CD4-positive, alpha-beta T cell treated with Interleukin-17A for 4 hours (primary cell): ENCODE data around the gene TNFRSF11A.

Source experiments
- DNase-seq: peaks from one replicate; pipeline ENCODE4 v3.0.0-alpha.2; 2020; ENCODE audit warnings: mixed read lengths

The TNFRSF11A gene

GRCh38 chr18:62345909-62346308, 20.8 kb downstream of the TNFRSF11A start:
- no peak for DNase-seq

DNA sequence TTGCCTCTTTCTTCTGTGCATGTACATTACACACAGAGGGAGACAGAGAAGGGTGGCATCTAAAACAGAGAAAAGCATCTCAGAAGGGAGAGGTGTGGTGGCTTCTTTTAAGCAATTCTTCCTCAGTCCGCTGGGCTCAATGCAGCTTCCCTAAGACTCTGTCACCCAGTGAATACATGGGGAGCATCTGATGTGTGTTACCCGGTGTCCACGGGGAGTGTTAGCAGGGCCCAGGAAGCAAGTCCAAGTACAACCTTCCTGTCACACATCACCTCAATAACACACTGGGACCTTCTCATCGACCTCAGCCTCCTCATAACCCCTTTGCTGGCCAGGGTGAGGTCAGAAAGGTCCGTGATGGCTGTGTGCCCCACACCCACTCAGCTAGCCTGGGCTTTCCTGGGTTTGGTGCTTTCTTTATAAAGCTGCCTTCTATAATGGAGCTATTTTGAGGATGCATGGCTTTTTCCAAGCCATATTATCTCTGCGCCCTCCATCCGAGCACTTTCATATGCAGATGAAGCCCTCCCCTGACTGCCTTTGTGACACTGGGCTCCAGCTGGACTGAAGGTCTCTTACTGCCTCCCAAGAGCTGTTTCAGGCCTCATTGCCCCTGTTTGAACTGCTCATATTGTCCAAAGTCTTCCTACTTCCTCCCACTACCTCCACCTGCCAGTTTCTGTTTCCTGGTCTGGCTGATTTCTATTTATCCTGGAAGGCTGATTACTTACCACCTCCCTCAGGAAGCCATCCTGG, 21.4 kb downstream of the TNFRSF11A start:
- DNase-seq: no peak

DNA sequence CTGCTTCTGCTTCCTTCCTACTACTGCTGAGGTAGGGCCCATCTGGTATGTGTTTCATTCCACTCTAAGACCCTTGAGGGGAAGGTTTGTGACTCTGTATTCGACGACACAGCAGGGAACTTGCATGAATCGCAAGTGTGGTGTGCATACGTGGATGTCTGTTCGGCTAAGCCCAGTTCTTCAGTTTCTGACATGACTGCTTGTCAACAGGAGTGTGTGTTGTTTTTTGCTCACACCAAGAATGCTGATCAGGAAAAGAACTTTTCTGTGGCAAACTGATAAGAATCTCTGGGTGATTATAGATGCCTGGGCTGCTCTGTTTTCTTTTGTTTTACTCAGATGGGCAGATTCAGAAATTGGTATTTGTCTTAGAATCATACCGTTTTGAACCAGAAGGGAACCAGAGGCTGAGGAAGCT, 22.0 kb downstream of the TNFRSF11A start:
- no peak for DNase-seq

- DNase-seq: no peak
Observed at GRCh38 chr18:62348474-62348873, 23.4 kb downstream of the TNFRSF11A start.

DNA sequence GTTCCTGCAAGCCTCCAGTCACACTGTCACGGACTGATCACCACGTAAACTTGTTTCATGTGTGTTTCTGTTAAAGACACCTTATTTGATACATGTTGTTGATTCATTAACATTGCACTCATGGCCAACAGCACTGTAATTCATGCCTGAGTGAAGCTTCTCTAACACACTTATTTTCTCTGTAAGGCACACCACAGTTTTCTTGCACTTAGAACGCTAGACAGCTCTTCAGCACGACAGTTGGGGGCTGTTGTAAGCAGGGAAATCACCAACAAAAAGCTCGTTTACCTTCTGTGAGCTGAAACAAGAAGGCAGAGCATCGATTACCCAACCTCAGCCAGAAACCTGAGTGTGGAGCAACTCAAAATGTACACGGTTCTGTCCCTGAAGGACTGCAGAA, 28.1 kb downstream of the TNFRSF11A start:
- no peak for DNase-seq

DNA sequence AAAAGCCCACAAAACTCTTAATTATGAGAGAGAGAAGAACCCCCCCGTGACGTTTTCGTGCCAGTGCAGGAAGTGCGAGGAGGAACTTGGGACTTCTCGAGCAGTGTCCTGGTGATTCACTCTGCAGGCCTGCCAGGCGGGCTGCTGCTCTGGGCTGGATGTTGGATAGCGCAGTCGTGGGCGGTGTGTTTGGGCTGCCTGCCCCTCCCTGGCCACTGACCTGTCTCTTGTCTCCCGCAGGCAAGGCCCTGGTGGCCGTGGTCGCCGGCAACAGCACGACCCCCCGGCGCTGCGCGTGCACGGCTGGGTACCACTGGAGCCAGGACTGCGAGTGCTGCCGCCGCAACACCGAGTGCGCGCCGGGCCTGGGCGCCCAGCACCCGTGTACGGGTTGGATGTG, 29.0 kb downstream of the TNFRSF11A start:
- DNase-seq: no peak

DNA sequence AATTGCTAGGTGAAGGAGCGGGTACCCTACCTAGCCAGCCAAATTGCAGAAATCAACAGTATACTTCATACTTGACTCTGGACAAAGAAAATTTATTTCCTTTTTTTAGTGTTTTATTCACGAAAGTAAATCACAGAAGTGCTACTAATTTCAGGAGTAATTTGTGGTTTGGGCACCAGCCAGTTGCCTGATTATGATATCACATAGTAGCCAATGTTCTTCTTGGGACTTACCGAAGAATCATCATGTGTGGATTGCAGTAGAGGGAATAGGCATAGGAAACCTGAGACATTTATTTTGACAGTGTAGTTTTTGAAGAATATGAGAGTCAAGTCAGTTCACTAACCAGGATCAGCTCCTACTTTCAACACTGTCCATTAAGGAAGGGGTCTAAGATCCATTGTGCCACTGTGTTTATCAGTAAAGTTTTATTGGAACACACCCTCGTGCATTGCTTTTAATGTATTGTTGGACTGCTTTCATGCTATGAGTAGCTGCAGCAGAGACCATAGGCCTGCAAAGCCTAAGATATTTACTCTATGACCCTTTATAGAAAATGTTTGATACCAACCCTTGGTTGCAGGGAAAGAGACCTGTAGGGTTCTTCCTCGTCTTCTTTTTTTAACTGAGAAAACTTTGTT, 32.1 kb downstream of the TNFRSF11A start:
- no peak for DNase-seq

DNA sequence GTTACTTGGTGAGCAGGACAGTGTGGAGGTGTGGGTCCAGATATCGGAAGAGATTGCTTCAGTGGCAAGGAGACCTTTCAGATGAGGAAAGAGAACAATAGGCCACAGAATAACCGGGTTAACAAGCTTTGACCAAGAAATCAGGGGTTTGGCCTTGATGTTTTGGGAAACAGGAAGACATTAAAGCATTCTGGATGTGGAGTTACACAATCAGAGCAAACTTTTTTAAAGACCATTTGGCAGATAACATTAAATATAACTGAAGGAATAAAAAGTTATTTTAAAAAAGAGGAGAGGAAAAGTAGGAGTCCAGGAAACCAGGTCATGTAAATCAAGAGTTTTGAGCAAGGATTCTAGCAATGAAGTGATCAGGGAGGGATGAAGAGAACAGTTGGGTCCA, 35.7 kb downstream of the TNFRSF11A start:
- no peak for DNase-seq

DNA sequence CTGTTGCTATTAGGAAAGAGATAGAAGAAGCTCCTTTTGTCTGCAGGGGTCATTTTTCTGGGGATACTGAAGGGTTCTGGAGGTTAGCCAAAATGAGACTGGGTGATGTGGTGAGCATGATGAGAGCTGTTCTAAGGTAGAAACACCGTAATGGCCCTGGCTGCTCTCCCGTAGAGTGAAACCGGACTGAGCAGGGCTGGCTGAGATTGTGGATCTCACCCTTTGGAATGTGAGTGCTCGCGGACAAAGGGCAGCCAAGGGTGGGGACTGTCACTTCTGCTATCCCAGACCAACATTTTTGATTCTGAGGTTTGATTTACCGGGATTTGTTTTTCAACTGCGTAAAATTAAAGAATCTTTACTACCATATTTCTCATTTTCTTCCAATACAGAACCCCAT, 36.2 kb downstream of the TNFRSF11A start:
- no peak for DNase-seq

DNA sequence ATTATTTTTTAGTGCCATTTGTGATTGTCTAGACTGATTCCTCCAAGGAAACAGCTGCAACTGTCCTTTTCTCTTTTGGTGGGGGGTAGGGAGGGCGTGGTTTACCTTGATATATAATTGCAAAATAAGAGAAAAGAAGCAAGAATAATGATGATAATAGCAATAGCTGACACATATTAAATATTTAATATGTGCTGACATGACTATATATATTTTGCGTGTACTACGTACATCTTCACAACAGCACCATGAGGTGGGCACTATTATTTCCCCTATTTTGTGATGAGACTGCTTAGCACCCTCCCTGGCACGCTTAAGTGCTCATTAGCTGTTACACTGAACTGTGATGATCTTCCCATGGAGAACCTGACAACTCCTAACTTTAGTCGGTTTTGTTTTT, 39.4 kb downstream of the TNFRSF11A start:
- DNase-seq: no peak

GRCh38 chr18:62365420-62365819, 40.3 kb downstream of the TNFRSF11A start:
- DNase-seq: no peak

DNA sequence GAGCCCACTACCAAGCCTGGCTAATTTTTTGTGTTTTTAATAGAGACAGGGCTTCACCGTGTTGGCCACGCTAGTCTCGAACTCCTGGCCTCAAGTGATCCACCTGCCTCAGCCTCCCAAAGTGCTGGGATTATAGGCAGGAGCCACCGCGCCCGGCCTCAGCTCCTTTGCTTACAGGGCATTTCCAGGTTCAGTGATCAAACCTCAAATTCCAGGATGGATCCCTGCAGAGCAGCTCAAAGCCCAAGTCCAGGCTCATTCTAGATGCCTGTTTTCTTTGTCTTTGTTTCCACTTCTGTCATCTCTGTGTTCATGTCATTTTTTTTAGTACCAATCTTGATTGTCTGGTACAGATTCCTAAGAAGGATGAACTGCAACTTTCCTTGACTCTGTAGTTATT, 41.9 kb downstream of the TNFRSF11A start:
- no peak for DNase-seq

GRCh38 chr18:62368100-62368499, 43.0 kb downstream of the TNFRSF11A start:
- no peak for DNase-seq

DNA sequence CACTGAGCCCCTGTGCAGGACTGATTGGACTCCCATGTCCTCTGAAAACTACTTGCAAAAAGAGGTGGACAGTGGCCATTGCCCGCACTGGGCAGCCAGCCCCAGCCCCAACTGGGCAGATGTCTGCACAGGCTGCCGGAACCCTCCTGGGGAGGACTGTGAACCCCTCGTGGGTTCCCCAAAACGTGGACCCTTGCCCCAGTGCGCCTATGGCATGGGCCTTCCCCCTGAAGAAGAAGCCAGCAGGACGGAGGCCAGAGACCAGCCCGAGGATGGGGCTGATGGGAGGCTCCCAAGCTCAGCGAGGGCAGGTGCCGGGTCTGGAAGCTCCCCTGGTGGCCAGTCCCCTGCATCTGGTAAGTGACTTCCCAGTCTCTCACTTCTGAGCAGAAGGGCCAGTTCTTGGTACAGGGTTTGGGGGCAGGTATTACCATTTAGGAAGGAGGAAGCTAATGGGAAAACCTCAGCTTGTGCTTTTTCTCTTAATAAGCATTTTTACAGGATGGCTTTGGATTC, 44.1 kb downstream of the TNFRSF11A start:
- no peak for DNase-seq

DNA sequence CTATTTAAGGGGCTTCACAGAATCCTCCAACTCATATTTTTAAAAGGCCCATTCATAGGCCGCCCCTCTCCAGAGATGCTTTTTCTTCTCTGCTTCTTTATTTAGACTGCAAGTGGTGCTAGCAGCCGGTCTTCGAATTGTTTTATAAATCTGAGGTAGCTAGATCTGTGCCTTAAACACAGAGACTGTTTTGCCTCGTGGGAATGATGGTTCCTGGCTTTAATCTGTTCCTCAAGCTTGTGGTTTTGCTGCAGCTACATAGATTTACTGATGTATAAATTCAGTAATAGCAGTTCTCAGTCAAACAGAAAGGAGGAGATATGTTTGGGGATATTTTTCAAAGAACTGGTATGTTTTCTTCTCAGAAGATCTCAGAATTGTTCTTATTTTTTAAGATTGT, 45.3 kb downstream of the TNFRSF11A start:
- DNase-seq: no peak

GRCh38 chr18:62371436-62371835, 46.3 kb downstream of the TNFRSF11A start:
- no peak for DNase-seq

DNA sequence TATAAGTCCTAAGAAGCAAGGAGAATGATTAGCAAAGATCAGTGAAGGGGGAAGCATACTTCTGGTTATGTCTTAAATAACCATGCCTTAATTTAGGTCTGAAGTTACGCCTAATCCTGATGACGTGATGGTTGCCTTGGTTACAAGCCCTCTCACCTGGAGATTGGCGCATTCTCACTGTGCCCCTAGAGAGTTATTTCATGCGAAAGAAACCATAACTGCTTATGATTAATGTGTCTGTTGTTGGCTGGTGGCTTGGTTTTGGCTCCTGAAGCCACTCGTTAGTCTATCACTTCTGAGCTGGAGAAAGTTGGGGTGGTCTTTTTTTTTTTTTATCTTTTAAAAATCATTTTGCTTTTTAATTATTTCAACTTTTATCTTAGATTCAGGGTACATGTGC, 47.0 kb downstream of the TNFRSF11A start:
- DNase-seq: no peak

DNA sequence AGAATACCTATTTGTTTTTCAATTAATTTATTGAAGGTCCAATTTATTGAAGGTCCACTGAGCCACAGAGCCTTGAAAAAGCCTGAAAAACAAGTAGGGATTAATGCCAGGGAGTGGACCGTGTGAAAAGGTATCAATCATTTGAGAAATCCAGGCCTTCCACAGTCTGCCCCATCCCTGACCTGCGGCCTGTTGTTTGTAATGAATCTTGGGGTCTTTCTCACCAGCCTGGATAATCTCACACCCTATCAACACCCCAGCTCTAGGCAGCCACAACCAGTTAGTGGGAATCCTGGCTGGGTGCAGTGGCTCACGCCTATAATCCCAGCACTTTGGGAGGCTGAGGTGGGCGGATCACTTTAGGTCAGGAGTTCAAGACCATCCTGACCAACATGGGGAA, 47.8 kb downstream of the TNFRSF11A start:
- no peak for DNase-seq

- DNase-seq: no peak
Observed at GRCh38 chr18:62374410-62374965, 49.4 kb downstream of the TNFRSF11A start.

- DNase-seq: no peak
Observed at GRCh38 chr18:62377131-62377807, 52.2 kb downstream of the TNFRSF11A start.

- no peak for DNase-seq
Observed at GRCh38 chr18:62379051-62379450, 53.9 kb downstream of the TNFRSF11A start.

DNA sequence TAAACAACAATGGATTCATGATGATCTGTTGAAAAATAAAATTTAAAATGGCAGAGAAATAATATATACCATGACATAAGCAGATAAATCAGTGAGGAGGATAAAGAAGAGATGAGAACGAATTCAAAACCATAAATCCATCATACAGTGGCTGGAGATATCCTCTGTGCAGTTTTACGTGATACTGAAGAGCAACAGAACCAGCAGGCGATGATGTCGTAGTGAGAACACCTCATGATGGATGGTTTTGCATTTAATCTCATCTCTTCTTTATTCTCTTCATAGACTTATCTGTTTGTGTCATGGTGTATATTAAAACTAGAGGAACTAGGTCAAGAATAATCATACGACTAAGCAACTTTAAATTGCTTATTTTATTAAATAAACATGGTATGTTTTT, 56.3 kb downstream of the TNFRSF11A start:
- no peak for DNase-seq

DNA sequence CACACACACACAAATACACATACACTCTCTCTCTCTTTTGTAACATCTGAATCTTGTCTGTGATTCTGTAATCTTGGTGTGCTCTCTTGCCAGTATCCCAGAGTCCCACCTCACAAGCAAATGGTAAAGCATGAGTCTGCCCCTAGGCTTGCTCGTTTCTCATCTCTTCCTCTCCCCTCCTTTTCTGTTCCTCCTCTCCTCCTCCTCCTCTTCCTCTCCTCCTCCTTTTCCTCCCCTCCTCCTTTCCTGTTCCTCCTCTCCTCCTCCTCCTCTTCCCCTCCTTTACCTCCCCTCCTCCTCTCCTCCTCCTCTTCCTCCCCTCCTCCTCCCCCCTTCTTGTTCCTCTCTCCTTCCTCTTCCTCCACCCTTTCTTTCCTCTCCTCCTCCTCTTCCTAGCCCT, 59.0 kb downstream of the TNFRSF11A start:
- no peak for DNase-seq
